ENCODE measurements around the gene APH1B. TPM values are rescaled to one million over a fixed set of nuclear protein-coding genes. Genes with fewer than 3 reads are reported as not detected.

The APH1B gene
- total RNA-seq, 1 experiment from 2014 or later: 20.9 TPM

- H3K27me3 Mint-ChIP-seq (ENCODE audit: low read depth): no peaks in the 10 kb centered on the region
- H3K27ac ChIP-seq (ENCODE audit: insufficient read length, low read depth, low read length): no peak overlapping the region
- H3K9ac ChIP-seq (ENCODE audit: extremely low read depth, insufficient read length, low read length): no peak overlapping the region
- H3K79me1 ChIP-seq (ENCODE audit: insufficient read depth, low read depth, low read length, poor library complexity, severe bottlenecking): no peaks in the 10 kb centered on the region
- H3K18ac ChIP-seq (ENCODE audit: insufficient read length, low read depth, low read length): no peak overlapping the region
- H4K20me1 ChIP-seq (ENCODE audit: control insufficient read depth, insufficient read depth, insufficient read length): no peaks in the 10 kb centered on the region
- H3K23me2 ChIP-seq (ENCODE audit: insufficient read length, low read depth, low read length, poor library complexity, severe bottlenecking): no peaks in the 10 kb centered on the region
- H3K14ac ChIP-seq (ENCODE audit: insufficient read depth, low read length): no peak overlapping the region
- H3K56ac ChIP-seq (ENCODE audit: insufficient read length, low read depth, low read length): no peak overlapping the region
- H2BK5ac ChIP-seq (ENCODE audit: insufficient read length, low read length): no peak overlapping the region
- no peaks in the 10 kb centered on the region for H3K79me2 ChIP-seq (ENCODE audit: insufficient read depth, low read length)
- H4K91ac ChIP-seq (ENCODE audit: insufficient read length, low read depth, low read length): no peak overlapping the region
- DNase-seq: no peak
- no peak overlapping the region for H3K4me2 ChIP-seq (ENCODE audit: insufficient read depth, insufficient read length, low read length)
- no peak overlapping the region for H4K5ac ChIP-seq (ENCODE audit: insufficient read length, low read depth, low read length)
- no peak overlapping the region for H2BK20ac ChIP-seq (ENCODE audit: low read depth, low read length, poor library complexity, severe bottlenecking)
- no peaks in the 10 kb centered on the region for H3K9me3 ChIP-seq (ENCODE audit: control insufficient read depth, low read depth, low read length)
- no peak overlapping the region for H3K4ac ChIP-seq (ENCODE audit: low read depth, low read length)
- H3K4me1 ChIP-seq (ENCODE audit: insufficient read depth, low read length): no peaks in the 10 kb centered on the region
- H3K9me3 Mint-ChIP-seq: peaks cover 11 to 20% of the 10 kb centered on the region in 2 experiments; a peak in 4 of 5 replicates
- peaks cover 4 to 22% (median 15%) of the 10 kb centered on the region in 3 experiments; a peak in 6 of 7 replicates for H3K36me3 Mint-ChIP-seq (ENCODE audit: insufficient read depth in 1 of 3, low read depth in 3 of 3)
- H2AK5ac ChIP-seq (ENCODE audit: insufficient read length, low read length): no peak overlapping the region
- peaks cover 7 to 16% of the 10 kb centered on the region in 2 experiments; a peak in 3 of 4 replicates for H3K4me1 Mint-ChIP-seq
- H3K27ac Mint-ChIP-seq: no peak overlapping the region
- H3K23ac ChIP-seq (ENCODE audit: insufficient read length, low read depth, low read length): no peak overlapping the region
- no peak for TF ChIP-seq CTCF (conservative IDR thresholded peaks at IDR 0.05)
- H4K8ac ChIP-seq (replicated peaks; ENCODE audit: insufficient read length, low read depth, low read length): no peak overlapping the region
- H3T11ph ChIP-seq (ENCODE audit: low read length): no peak overlapping the region
- no peak overlapping the region for H2AFZ ChIP-seq (ENCODE audit: low read length)
- no peak overlapping the region for H2BK120ac ChIP-seq (ENCODE audit: low read depth, low read length, poor library complexity, severe bottlenecking)
- H2BK15ac ChIP-seq (ENCODE audit: low read depth, low read length): no peak overlapping the region
- H3K4me3 Mint-ChIP-seq: no peak overlapping the region
- H3K27me3 ChIP-seq (ENCODE audit: insufficient read depth, low read length): no peaks in the 10 kb centered on the region
- H2BK12ac ChIP-seq (ENCODE audit: insufficient read length, low read depth, low read length): no peak overlapping the region
These were observed 39.2 kb upstream of the APH1B start for GRCh38 chr15:63238171-63238570.
